GM12878 (cell line): ENCODE data around the gene DRD1. TPM values are rescaled to one million over a fixed set of nuclear protein-coding genes. Genes with fewer than 3 reads are reported as not detected.

Source experiments
- ATAC-seq: fragments of 200-7000 bp; cut with Tn5 transposase; 3 replicates; pipeline ENCODE4 v1.9.1; 2020; ENCODE audit warnings: mild to moderate bottlenecking, moderate library complexity
- BruUV-seq: library from RNA; stranded (reverse); fragments of 400-500 nt; replicated peaks from 2 replicates; lab custom pipeline; 2021; lab: Mats Ljungman, UMichigan
- CTCF ChIA-PET: fragments of 300-600 bp; sonication (Branson Sonifier 250); formaldehyde crosslinking; extraction: SDS; loops from one replicate; lab custom pipeline; 2021; ENCODE audit warnings: inconsistent platforms; lab: Yijun Ruan, JAX
- POLR2A ChIA-PET: fragments of 350-600 bp; formaldehyde crosslinking; extraction: SDS; loops from one replicate; lab custom pipeline; 2021; ENCODE audit warnings: inconsistent platforms; lab: Charles Lee
- RAD21 ChIA-PET: fragments of 300-600 bp; sonication (Branson Sonifier 250); formaldehyde crosslinking; loops from one replicate; lab custom pipeline; 2023; ENCODE audit warnings: antibody characterized with exemption; ENCODE audit not compliant: unreplicated experiment; lab: Charles Lee
- SMC1A ChIA-PET: fragments of 300-600 bp; sonication (Branson Sonifier 250); formaldehyde crosslinking; loops from one replicate; lab custom pipeline; 2023; ENCODE audit not compliant: unreplicated experiment, uncharacterized antibody; lab: Charles Lee
- DNase-seq: peaks from one replicate; pipeline ENCODE4 v3.0.0-alpha.2; 2011; ENCODE audit warnings: low read depth, low spot score
- FAIRE-seq: peaks from 3 replicates; lab custom pipeline; 2011; peaks lifted over from hg19 to GRCh38; lab: Jason Lieb, UNC
- H2AFZ ChIP-seq: 2 replicates; pipeline ENCODE4 v1.6.0; 2011; ENCODE audit warnings: low read depth, low read length, control low read depth; ENCODE audit not compliant: control insufficient read depth
- H3K27ac ChIP-seq: 2 replicates; pipeline ENCODE4 v1.5.1; 2011; ENCODE audit warnings: control low read depth; ENCODE audit not compliant: control insufficient read depth, insufficient read depth
- H3K27me3 ChIP-seq, 2 experiments: replicated peaks in 1 of 2; 2 replicates each; pipeline versions ENCODE4 v1.6.0 to v1.6.1; 2011; ENCODE audit warnings: low read length in 1 of 2; ENCODE audit not compliant: control insufficient read depth in 2 of 2, insufficient read depth in 2 of 2
- H3K36me3 ChIP-seq, 2 experiments: 2 replicates each; pipeline ENCODE4 v1.5.1; 2011; ENCODE audit warnings: low read length in 1 of 2; ENCODE audit not compliant: control insufficient read depth in 2 of 2, insufficient read depth in 2 of 2
- H3K4me1 ChIP-seq: 2 replicates; pipeline ENCODE4 v1.6.1; 2011; ENCODE audit warnings: mild to moderate bottlenecking, low read length, moderate library complexity, mixed read lengths; ENCODE audit not compliant: control insufficient read depth, insufficient read depth
- H3K4me2 ChIP-seq: 2 replicates; pipeline ENCODE4 v1.6.0; 2011; ENCODE audit warnings: control low read depth; ENCODE audit not compliant: control insufficient read depth, insufficient read depth
- H3K4me3 ChIP-seq: fragments of 200-600 bp; sonication (generic); 2 replicates; pipeline ENCODE4 v1.5.1; 2016
- H3K79me2 ChIP-seq: 2 replicates; pipeline ENCODE4 v1.6.0; 2011; ENCODE audit warnings: low read length; ENCODE audit not compliant: control insufficient read depth, insufficient read depth
- H3K9ac ChIP-seq: 2 replicates; pipeline ENCODE4 v1.8.0; 2011; ENCODE audit warnings: low read length, control low read depth, mixed read lengths; ENCODE audit not compliant: control insufficient read depth, insufficient read depth
- H3K9me3 ChIP-seq: replicated peaks from 3 replicates; pipeline ENCODE4 v1.5.1; 2011; ENCODE audit warnings: mild to moderate bottlenecking, low read length; ENCODE audit not compliant: control insufficient read depth, insufficient read depth
- H4K20me1 ChIP-seq: 2 replicates; pipeline ENCODE4 v1.6.0; 2011; ENCODE audit not compliant: control insufficient read depth, insufficient read depth
- BHLHE40 ChIP-seq, 2 experiments: fragments of 450-650 bp in 1 of 2; IDR thresholded peaks; 2 replicates each; pipeline ENCODE4 v1.6.1; 2011 to 2017; ENCODE audit warnings: low read depth in 2 of 2, borderline replicate concordance in 1 of 2, improper control_type of control experiment in 1 of 2, low read length in 1 of 2, mild to moderate bottlenecking in 1 of 2
- CBX5 ChIP-seq: sonication (generic); IDR thresholded peaks from 2 replicates; pipeline ENCODE4 v1.6.1; 2016; ENCODE audit warnings: low read depth, moderate library complexity, mild to moderate bottlenecking, inconsistent platforms
- ESRRA ChIP-seq: IDR thresholded peaks from 2 replicates; pipeline ENCODE4 v1.6.1; 2012; ENCODE audit warnings: mild to moderate bottlenecking, low read length, improper control_type of control experiment
- FOXK2 ChIP-seq: fragments of 450-650 bp; IDR thresholded peaks from 2 replicates; pipeline ENCODE4 v1.6.1; 2017; ENCODE audit warnings: mild to moderate bottlenecking, moderate library complexity
- HDAC2 ChIP-seq: fragments of 200-600 bp; sonication (generic); IDR thresholded peaks from 2 replicates; pipeline ENCODE4 v1.6.1; 2017
- HDGF ChIP-seq: fragments of 450-650 bp; IDR thresholded peaks from 2 replicates; pipeline ENCODE4 v1.6.1; 2016; ENCODE audit warnings: antibody characterized with exemption
- IRF4 ChIP-seq: IDR thresholded peaks from 2 replicates; pipeline ENCODE4 v1.6.1; 2011; ENCODE audit warnings: low read depth, low read length
- MTA3 ChIP-seq: IDR thresholded peaks from 2 replicates; pipeline ENCODE4 v1.6.1; 2012; ENCODE audit warnings: low read length, inconsistent platforms, borderline replicate concordance
- NFXL1 ChIP-seq: fragments of 450-650 bp; IDR thresholded peaks from 2 replicates; pipeline ENCODE4 v1.6.1; 2017; ENCODE audit warnings: antibody characterized with exemption, mild to moderate bottlenecking, borderline replicate concordance
- NR2C1 ChIP-seq: fragments of 450-650 bp; IDR thresholded peaks from 2 replicates; pipeline ENCODE4 v1.6.1; 2017; ENCODE audit warnings: antibody characterized with exemption, mild to moderate bottlenecking, moderate library complexity
- PAX8 ChIP-seq: fragments of 450-650 bp; IDR thresholded peaks from 2 replicates; pipeline ENCODE4 v1.6.1; 2017; ENCODE audit warnings: mild to moderate bottlenecking, moderate library complexity
- POLR2AphosphoS2 ChIP-seq: IDR thresholded peaks from 2 replicates; pipeline ENCODE4 v1.6.1; 2011; ENCODE audit warnings: low read depth, mild to moderate bottlenecking, low read length, improper control_type of control experiment, moderate library complexity
- SIN3A ChIP-seq: IDR thresholded peaks from 2 replicates; pipeline ENCODE4 v1.6.1; 2012; ENCODE audit warnings: low read depth, low read length, improper control_type of control experiment
- TAF1 ChIP-seq: IDR thresholded peaks from 2 replicates; pipeline ENCODE4 v1.6.1; 2011; ENCODE audit warnings: mild to moderate bottlenecking, low read depth, low read length, borderline replicate concordance
- TCF12 ChIP-seq: IDR thresholded peaks from 2 replicates; pipeline ENCODE4 v1.6.1; 2011; ENCODE audit warnings: low read depth, mild to moderate bottlenecking, low read length
- TCF3 ChIP-seq: IDR thresholded peaks from 2 replicates; pipeline ENCODE4 v1.6.1; 2012; ENCODE audit warnings: low read depth, mild to moderate bottlenecking, low read length, borderline replicate concordance; ENCODE audit not compliant: insufficient read depth
- WRNIP1 ChIP-seq: IDR thresholded peaks from 2 replicates; pipeline ENCODE4 v1.6.1; 2011; ENCODE audit warnings: low read depth, low read length, improper control_type of control experiment, borderline replicate concordance
- WGBS: methylation state at CpG from one replicate; pipeline ENCODE4 v1.1.6; 2016; ENCODE audit warnings: low lambda C conversion rate; ENCODE audit not compliant: insufficient replicate concordance, insufficient coverage; ENCODE audit errors: missing lambda C conversion rate; 5-methylcytosine and 5-hydroxymethylcytosine counted together
- in situ Hi-C: fragments of 300-500 bp; cut with MboI; formaldehyde crosslinking; loops from 9 replicates; pipeline ENCODE4 v1.14.3; 2018; ENCODE audit warnings: mixed read lengths
- intact Hi-C: fragments of 100-400 bp; cut with micrococcal nuclease; formaldehyde crosslinking; loops from one replicate; pipeline ENCODE4 v1.14.2; 2022; ENCODE audit not compliant: unreplicated experiment
- polyA plus RNA-seq, 11 experiments: library from polyadenylated mRNA; depleted of rRNA in 4 of 11; unstranded in 6 of 11; stranded (reverse) in 5 of 11; fragments of >200 nt; fragmentation: Nextera tagmentation in 4 of 11; fragmentation: Illumina TruSeq in 1 of 11; extraction: Ambion mirVana in 4 of 11; extraction: Trizol in 1 of 11; gene quantifications; 1 replicate in 1 of 11; 2 replicates in 10 of 11; pipeline versions ENCODE4 v1.2.1 to v1.2.3, GENCODE V29; 2011 to 2016; ENCODE audit warnings: inconsistent platforms in 2 of 11, missing spikeins in 2 of 11, low read depth in 1 of 11
- total RNA-seq, 4 experiments: library from RNA; depleted of rRNA in 3 of 4; stranded (reverse); fragments of >200 nt in 3 of 4; fragmentation: Illumina TruSeq in 1 of 4; extraction: Trizol in 1 of 4; gene quantifications; 2 replicates each; pipeline versions ENCODE4 v1.2.1 to v1.2.3, GENCODE V29; 2013 to 2021
- TF ChIP-seq, protein P1 (sequence below): IDR thresholded peaks from 2 replicates; pipeline ENCODE4 v1.6.1; 2012; ENCODE audit warnings: low read depth, low read length, improper control_type of control experiment

Gene DRD1
- total and polyA plus RNA-seq, 10 of the 15 experiments (the other 5 are each of a cell fraction or from before 2014, with no cell fraction given), result not detected

DNA sequence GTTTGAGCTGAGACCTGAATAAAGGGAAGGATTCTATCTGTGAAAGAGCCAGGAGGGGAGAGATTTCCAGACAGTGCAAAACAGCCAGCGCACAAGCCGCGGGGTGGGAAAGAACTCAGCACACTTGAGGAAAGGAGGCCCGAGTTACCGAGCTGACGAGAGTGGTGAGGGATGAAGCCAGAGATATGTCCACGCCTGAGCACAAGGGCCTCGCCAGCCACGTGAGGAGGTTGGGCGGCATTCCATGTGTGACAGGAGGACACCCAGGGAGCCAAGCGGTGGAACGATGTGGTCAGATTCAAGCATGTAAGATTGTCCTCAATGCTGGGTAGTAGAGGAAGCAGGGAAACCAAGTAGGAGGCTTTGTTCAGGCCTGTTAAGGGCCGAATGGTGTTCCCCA, 17.4 kb upstream of the DRD1 start:
- Histone ChIP-seq H3K27ac (no peak overlapping the region), H3K4me1 (0 out of 2 replicates have a peak, but pooled peaks cover 2% of the 10 kb centered on the region), H3K4me2 (no peak overlapping the region), H3K4me3 (no peak overlapping the region), H2AFZ (no peak overlapping the region), H3K79me2 (no peaks in the 10 kb centered on the region), H3K27me3 (no peaks in the 10 kb centered on the region; a peak in 2 of 4 replicates), H3K36me3 (no peaks in the 10 kb centered on the region), H3K9ac (no peak overlapping the region), H4K20me1 (no peaks in the 10 kb centered on the region), H3K9me3 (no peaks in the 10 kb centered on the region)
- intact Hi-C loops, result no loop called here
- DNase-seq, result no peak
- no peak for ATAC-seq
- ChIA-PET SMC1A (interaction anchor here (0.6 kb wide), 1 partner anchor 36 kb away, joined by 3 read pairs; no protein-coding TSS in a partner anchor), CTCF (interaction anchor here (0.6 to 1.3 kb wide), 4 partner anchors 8 to 1534 kb away, joined by 3 to 4 read pairs (median 3); no protein-coding TSS in a partner anchor), RAD21 (no interaction called here), POLR2A (no interaction called here)
- FAIRE-seq, result no peak
- no TSS peak for BruUV-seq
- in situ Hi-C loops, result no loop called here
- 76% methylated on average over 13 of the region's 13 CpGs for WGBS
- TF ChIP-seq IRF4, result no peak
- TF ChIP-seq TCF12, result no peak
- TF ChIP-seq, protein P1, sequence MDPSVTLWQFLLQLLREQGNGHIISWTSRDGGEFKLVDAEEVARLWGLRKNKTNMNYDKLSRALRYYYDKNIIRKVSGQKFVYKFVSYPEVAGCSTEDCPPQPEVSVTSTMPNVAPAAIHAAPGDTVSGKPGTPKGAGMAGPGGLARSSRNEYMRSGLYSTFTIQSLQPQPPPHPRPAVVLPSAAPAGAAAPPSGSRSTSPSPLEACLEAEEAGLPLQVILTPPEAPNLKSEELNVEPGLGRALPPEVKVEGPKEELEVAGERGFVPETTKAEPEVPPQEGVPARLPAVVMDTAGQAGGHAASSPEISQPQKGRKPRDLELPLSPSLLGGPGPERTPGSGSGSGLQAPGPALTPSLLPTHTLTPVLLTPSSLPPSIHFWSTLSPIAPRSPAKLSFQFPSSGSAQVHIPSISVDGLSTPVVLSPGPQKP, result no peak
- TF ChIP-seq MTA3, result no peak
- no peak for TF ChIP-seq TCF3
- TF ChIP-seq BHLHE40 (IDR thresholded peaks at IDR 0.05; ENCODE audit: borderline replicate concordance in 1 of 2, low read depth in 2 of 2, low read length in 1 of 2), result no peak
- no peak for TF ChIP-seq FOXK2
- no peak for TF ChIP-seq NFXL1
- TF ChIP-seq SIN3A, result no peak
- no peak for TF ChIP-seq CBX5
- no peak for TF ChIP-seq POLR2AphosphoS2
- no peak for TF ChIP-seq PAX8
- TF ChIP-seq NR2C1, result no peak
- no peak for TF ChIP-seq HDAC2
- no peak for TF ChIP-seq TAF1
- TF ChIP-seq HDGF, result no peak
- no peak for TF ChIP-seq ESRRA
- TF ChIP-seq WRNIP1, result no peak
